HG03103 (cell line): Measurements from ENCODE around the gene FAM171A1.

ENCODE experiments used
- ATAC-seq: cut with Tn5 transposase; IDR thresholded peaks from one replicate; pipeline ENCODE4 v1.9.1; 2021; ENCODE audit warnings: low read depth; ENCODE audit not compliant: unreplicated experiment

FAM171A1 gene

GRCh38 chr10:15183689-15184481, 187.2 kb downstream of the FAM171A1 start:
- no peak for ATAC-seq

GRCh38 chr10:15182540-15183207, 188.4 kb downstream of the FAM171A1 start:
- no peak for ATAC-seq

GRCh38 chr10:15181576-15182156, 189.4 kb downstream of the FAM171A1 start:
- ATAC-seq = no peak

GRCh38 chr10:15180736-15181135, 190.4 kb downstream of the FAM171A1 start:
- no peak for ATAC-seq

GRCh38 chr10:15176269-15176668, 194.8 kb downstream of the FAM171A1 start:
- ATAC-seq = no peak

- ATAC-seq = no peak
Observed at GRCh38 chr10:15175587-15175986, 195.5 kb downstream of the FAM171A1 start.

- no peak for ATAC-seq
Observed at GRCh38 chr10:15172306-15172840, 198.7 kb downstream of the FAM171A1 start.

- no peak for ATAC-seq
Observed at GRCh38 chr10:15169555-15170401, 201.3 kb downstream of the FAM171A1 start.

GRCh38 chr10:15168786-15169554, 202.1 kb downstream of the FAM171A1 start:
- ATAC-seq = peak; percentile 48

- peak; percentile 82 for ATAC-seq
Observed at GRCh38 chr10:15168291-15168785, 202.8 kb downstream of the FAM171A1 start, which contains the start of gene NMT2. NMT2 (minus strand) TSS chr10:15168693; CDS start chr10:15168612, 81 bp downstream.

- ATAC-seq = peak; percentile 36
Observed at GRCh38 chr10:15167411-15168290, 203.4 kb downstream of the FAM171A1 start.

GRCh38 chr10:15166325-15166724, 204.8 kb downstream of the FAM171A1 start:
- no peak for ATAC-seq

GRCh38 chr10:15163253-15163828, 207.7 kb downstream of the FAM171A1 start:
- ATAC-seq = no peak
